Epithelial cell of proximal tubule (primary cell): ENCODE data around the gene OR5L2. TPM values are rescaled to one million over a fixed set of nuclear protein-coding genes. Genes with fewer than 3 reads are reported as not detected.

Source experiments
- DNase-seq: peaks from one replicate; pipeline ENCODE4 v3.0.0-alpha.2; 2011; ENCODE audit warnings: low read depth
- H3K4me3 ChIP-seq: 2 replicates; pipeline ENCODE4 v1.5.1; 2011; ENCODE audit warnings: low read depth, mild to moderate bottlenecking, low read length
- total RNA-seq: library from RNA; depleted of rRNA; stranded (reverse); fragments of >200 nt; gene quantifications from 2 replicates; pipeline ENCODE4 v1.2.3, GENCODE V29; 2015
- TF ChIP-seq, protein P1 (sequence below): conservative IDR thresholded peaks from 2 replicates; pipeline ENCODE4 v1.5.1; 2012; ENCODE audit warnings: low read depth, mild to moderate bottlenecking, low read length

OR5L2 gene
- not detected in 2 replicates for total RNA-seq

DNA sequence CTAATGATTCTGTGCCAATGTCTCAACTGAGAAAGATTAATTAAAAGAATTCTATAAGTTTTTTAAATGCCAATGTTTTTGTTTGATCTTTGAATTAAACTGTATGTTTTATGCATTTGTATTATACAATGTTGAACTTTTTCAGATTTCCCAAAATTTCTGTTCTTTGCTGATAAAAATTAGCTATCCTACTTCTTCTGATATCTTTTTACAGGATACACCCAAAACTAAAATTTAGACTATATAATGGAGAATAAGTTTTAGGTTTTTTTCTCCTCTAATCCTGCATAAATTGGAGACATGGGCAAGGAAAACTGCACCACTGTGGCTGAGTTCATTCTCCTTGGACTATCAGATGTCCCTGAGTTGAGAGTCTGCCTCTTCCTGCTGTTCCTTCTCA, at the start of gene OR5L2:
Gene OR5L2 (plus strand): TSS at position 301 of the 400 bp plus-strand sequence. CDS start 0 bp downstream, at position 301.
- no peak for DNase-seq
- no peak within 1 kb of the TSS for H3K4me3 ChIP-seq
- TF ChIP-seq, protein P1, sequence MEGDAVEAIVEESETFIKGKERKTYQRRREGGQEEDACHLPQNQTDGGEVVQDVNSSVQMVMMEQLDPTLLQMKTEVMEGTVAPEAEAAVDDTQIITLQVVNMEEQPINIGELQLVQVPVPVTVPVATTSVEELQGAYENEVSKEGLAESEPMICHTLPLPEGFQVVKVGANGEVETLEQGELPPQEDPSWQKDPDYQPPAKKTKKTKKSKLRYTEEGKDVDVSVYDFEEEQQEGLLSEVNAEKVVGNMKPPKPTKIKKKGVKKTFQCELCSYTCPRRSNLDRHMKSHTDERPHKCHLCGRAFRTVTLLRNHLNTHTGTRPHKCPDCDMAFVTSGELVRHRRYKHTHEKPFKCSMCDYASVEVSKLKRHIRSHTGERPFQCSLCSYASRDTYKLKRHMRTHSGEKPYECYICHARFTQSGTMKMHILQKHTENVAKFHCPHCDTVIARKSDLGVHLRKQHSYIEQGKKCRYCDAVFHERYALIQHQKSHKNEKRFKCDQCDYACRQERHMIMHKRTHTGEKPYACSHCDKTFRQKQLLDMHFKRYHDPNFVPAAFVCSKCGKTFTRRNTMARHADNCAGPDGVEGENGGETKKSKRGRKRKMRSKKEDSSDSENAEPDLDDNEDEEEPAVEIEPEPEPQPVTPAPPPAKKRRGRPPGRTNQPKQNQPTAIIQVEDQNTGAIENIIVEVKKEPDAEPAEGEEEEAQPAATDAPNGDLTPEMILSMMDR: no peak

DNA sequence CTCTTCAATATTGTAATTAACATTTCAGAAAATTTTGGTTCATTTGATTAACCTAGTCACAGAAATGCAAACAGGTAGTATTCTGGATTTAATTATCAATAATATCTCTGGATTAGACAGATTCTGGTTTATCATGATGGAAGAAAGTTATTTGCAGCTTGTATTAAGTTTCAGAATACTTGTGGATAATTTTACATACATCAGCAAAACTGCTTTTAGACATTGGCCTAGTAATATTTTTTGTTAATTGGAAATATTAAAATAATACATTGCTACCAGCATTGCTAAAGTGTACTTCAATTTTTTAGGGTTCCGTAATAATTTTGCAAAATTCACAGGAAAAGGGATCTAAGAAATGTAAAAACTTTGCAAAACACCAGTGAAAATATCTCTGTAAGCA, 35.4 kb upstream of the OR5L2 start:
- TF ChIP-seq, protein P1: no peak

DNA sequence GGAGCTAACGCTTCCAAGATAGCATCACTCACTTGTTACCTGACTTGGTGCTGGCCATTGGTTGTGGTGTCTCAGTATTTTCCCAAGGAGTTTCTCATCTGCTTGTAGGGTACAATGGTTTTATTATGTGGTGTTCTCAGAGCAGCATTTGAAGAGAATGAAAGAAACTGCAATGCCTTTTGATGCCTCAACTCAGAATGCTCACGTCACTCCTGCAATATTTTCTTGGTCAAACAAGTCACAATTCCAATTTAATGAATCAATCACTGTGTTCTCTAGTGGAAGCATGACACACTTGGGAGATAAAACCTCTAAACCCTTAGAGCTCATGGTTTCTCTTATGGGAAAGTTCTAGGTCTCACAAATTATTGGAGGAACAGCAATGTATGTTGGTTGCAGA, 33.7 kb upstream of the OR5L2 start:
- DNase-seq: no peak
- TF ChIP-seq, protein P1: no peak
- no peak overlapping the region for H3K4me3 ChIP-seq

More for the DNA sequence above, 35.4 kb upstream of the OR5L2 start:
- no peak overlapping the region for H3K4me3 ChIP-seq
- DNase-seq: no peak

DNA sequence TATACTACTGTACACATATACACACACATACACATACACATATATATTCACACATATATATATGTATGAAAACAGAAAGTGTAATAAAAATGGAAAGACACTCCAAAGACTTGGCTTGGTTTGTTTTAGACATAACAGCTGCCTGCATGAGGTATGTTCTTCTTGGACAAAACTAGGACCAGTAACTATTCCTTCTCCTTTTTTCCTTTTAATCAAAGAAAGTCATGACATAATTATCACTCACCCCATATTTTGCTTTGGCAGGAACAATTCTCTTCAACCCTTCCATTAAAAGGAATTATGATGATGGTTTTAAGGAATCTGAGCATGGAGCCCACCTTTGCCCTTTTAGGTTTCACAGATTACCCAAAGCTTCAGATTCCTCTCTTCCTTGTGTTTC, 31.8 kb upstream of the OR5L2 start, which contains the start of gene OR5D14:
Gene OR5D14 (plus strand): TSS at position 301 of the 400 bp plus-strand sequence. CDS start 0 bp downstream, at position 301.
- TF ChIP-seq, protein P1: no peak
- no peak for DNase-seq
- no peak within 1 kb of the TSS for H3K4me3 ChIP-seq

DNA sequence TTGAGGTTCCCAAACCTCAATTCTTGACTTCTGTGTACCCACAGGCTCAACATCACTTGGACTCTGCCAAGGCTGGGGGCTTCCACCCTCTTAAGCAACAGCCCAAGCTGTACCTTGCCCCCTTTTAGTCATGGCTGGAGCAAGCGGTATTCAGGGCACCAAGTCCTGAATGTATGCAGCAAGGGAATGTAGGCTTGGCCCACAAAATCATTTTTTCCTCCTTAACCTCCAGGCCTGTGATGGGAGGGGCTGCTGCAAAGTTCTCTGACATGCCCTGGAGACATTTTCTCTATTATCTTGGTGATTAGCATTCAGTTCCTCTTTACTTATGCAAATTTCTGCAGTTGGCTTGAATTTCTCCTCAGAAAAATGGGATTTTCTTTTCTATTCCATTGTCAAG, 20.8 kb upstream of the OR5L2 start:
- no peak overlapping the region for H3K4me3 ChIP-seq
- TF ChIP-seq, protein P1: no peak
- no peak for DNase-seq

DNA sequence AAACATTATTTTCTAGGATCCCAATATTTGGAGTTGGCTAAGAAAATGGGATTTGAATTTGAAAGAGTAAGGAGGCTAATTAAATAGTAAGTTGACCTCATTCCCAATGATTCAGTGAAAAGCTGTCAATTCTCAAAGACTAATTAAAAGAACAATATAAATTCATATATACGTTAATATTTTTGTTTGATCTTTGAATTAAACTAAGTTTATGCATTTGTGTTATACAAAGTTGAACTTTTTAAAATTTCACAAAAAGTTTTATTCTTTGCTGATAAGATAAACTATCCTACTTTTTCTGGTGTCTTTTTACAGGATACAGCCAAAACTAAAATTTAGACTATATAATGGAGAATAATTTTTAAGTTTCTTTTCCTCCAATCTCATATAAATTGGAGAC, 16.0 kb upstream of the OR5L2 start, which contains the start of gene OR5L1:
Gene OR5L1 (plus strand): TSS at position 301 of the 400 bp plus-strand sequence. CDS start 100 bp downstream, outside the sequence.
- no peak within 1 kb of the TSS for H3K4me3 ChIP-seq
- TF ChIP-seq, protein P1: no peak
- DNase-seq: no peak

DNA sequence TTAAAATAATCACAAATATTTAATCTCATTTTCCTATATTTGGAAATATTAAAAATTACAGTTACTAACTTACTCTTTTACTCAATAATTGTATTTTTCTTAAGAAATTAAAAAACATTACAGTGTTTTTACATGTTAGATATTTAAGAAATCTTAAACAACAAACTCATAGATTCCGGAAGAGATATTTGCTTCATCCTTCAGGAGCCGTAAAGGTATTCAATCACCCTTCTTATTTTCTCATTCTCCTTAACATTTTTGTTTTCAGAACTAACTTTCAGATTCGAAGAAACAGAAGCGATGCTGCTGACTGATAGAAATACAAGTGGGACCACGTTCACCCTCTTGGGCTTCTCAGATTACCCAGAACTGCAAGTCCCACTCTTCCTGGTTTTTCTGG, 7.7 kb upstream of the OR5L2 start, which contains the start of gene OR5D18:
Gene OR5D18 (plus strand): TSS at position 301 of the 400 bp plus-strand sequence. CDS start 0 bp downstream, at position 301.
- H3K4me3 ChIP-seq: no peak within 1 kb of the TSS
- DNase-seq: no peak
- TF ChIP-seq, protein P1: no peak
